ENCODE measurements around the gene CCL18.
"Not testable (repeated sequence)": the region's sequence is repeated elsewhere in the genome, so short reads cannot be mapped to it uniquely, and the experiment has no call there.

Gene CCL18

DNA sequence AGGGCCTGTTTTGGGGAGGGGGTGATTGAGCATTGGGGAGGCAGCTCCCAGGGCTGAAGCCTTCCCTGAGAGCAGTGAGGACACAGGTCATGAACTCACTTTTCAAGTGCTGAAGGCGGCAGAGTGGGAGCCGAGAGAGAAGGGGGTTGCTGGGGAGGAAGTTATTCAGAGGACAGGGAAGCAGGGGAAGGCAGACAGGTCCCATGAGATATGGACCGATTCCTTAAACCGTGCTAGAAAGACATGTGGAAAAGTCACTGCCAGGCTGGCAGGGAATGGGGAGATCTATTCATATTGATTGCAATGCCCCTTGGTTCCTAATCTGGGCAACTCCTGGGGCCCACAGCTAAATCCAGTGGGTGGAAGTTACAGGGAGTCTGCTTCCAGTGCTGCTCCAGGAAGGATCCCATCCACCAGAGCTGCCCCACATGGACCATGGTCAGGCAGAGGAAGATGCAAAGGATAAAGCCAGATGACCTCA is 40.7 kb downstream of the CCL18 start:
- DNase-seq (ENCODE audit: low spot score), result no peak

DNA sequence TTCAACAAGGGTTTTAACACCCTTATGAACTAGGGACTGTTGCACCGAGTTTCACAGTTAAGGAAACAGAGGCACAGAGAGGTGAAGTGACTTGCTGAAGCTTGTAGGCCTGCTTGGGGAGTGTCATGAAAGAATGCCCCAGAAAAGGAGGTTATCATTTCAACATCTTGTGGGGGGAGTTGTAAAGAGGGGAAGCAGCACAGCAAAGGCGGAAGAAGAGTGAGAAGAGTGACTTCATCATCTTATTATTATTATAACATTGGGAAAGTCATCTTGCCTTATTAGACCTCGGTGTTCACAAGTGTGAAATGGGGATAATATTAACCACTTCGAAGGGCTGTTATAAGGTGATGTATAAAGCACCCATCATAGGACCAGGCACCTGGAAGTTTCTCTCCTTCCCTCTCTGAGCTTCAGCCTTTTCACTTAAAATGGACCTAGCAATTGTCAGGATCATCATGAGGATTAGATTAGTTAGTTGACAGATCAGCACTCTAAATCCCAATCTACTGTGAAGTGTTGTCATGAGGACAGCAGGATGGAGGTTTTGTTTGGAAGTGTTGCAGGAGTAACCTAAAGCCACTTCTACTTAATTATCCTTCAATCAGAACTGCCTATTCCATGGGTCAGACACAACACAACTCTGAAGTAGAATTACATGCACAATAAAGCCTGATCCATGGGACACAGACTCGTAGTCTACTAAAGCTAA is 41.9 kb downstream of the CCL18 start:
- DNase-seq (ENCODE audit: low spot score), result no peak

DNA sequence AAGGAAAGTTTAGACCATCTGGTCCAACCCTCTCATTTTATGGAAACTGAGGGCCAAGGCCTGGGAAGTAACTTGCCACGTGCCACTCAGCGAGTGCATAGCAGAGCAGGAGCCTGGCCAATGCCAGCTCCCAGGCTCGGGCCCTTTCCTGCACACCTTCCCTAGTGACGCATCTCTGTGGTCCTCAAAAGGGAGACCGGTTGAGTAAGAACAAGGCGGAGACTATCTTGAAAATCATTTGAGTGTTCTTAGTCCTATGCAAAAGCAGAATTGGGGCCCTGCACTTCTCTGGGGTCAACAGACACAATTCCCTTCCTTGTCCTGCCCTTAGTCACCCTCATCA is 42.4 kb downstream of the CCL18 start:
- no peak for DNase-seq (ENCODE audit: low spot score)

DNA sequence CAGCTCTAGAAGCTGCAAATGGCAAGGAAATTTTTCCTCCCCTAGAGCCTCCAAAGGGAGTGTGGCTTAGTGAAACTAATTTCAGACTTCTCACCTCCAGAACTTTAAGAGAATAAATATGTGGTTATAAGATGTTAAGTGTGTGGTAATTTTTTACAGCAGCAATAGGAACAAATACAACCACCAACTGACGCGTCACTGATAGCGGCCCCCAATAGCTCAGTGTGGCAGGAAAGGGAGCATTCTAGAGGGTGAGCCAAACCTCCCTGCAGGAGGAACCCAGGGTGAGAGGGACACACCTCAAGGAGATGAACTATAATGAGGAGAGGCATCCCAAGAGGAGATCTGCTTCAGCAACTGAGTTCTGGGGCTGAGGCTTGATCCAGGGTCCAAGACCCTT is 43.6 kb downstream of the CCL18 start:
- DNase-seq (ENCODE audit: low spot score), result no peak

DNA sequence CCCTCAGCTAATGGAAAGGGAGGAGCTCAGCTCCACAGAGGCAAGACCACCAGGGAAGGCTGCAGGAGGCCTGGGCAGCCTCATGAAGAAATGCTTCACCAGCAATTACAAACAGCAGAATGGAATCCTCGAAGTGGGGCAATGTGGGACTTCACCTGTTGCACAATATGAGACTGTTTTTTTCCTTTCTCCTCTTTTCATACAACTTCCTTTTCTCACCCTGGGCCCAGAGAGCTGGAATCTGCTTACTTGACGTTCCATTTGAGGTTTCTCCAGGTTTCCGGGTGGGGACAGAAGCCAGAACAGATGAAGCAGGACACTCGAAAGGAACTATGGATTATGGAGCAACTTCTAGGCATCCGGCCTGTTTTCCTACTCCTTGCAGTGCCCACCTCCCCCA is 44.2 kb downstream of the CCL18 start:
- DNase-seq (ENCODE audit: low spot score), result not testable (repeated sequence)

- DNase-seq (ENCODE audit: low spot score), result no peak
These were observed 47.0 kb downstream of the CCL18 start for GRCh38 chr17:36111068-36111490.

DNA sequence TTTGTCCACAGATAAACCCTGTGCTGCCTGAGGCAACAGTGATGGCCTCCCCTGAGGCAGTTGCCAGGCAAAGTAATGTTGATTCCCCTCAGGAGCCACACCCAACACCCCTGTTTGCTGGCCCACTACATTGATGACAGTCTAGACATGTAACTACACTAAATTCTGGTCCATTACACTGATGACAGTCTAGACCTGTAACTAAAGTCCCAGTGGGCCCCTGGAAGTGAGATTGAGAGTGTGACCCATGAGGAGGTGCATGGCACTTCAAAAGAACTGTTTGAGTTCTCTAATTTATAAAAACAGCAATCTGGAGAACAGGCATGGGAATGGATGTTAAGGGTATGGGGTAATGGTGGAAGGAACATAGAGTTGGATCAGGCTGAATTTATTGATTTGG is 48.5 kb downstream of the CCL18 start:
- no peak for DNase-seq (ENCODE audit: low spot score)

DNA sequence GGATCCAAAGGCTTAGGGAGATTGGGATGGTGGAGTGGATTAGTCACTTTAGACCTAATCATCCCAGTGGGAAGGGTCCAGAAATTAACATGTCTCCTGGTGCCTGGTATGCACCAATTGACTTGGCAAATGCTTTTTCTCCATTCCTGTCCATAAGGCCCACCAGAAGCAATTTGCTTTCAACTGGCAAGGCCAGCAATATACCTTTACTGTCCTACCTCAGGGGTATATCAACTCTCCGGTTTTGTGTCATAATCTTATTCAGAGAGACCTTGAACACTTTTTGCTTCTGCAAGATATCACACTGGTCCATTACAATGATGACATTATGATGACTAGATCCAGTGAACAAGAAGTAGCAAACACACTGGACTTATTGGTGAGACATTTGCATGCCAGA is 49.1 kb downstream of the CCL18 start:
- not testable (repeated sequence) for DNase-seq (ENCODE audit: low spot score)

DNA sequence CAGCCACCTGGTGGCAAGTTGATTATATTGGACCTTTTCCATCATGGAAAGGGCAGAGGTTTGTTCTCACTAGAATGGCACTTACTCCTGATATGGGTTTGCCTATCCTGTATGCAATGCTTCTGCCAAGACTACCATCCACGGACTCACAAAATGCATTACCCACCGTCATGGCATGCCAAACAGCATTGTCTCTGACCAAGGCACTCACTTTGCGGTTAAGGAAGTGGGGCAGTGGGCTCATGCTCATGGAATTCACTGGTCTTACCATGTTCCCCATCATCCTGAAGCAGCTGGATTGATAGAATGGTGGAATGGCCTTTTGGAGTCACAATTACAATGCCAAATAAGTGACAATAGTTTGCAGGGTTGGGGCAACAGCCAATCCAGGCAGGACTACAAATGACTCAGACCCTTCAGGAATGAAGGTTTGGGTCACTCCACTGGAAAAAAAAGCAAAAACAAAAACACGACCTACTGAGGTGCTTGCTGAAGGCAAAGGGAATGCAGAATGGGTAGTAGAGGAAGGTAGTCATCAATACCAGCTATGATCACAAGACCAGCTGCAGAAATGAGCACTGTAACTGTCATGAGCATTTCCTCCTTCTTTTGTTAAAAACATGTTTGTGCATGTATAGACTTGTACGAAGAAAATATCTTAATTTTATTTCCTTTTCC is 51.0 kb downstream of the CCL18 start:
- DNase-seq (ENCODE audit: low spot score), result not testable (repeated sequence)

GRCh38 chr17:36115649-36115977 is 51.5 kb downstream of the CCL18 start:
- DNase-seq (ENCODE audit: low spot score), result not testable (repeated sequence)

- DNase-seq (ENCODE audit: low spot score), result no peak
These were observed 53.7 kb downstream of the CCL18 start for GRCh38 chr17:36117505-36118382.

GRCh38 chr17:36118477-36119353 is 54.6 kb downstream of the CCL18 start:
- no peak for DNase-seq (ENCODE audit: low spot score)

- no peak for DNase-seq (ENCODE audit: low spot score)
These were observed 56.1 kb downstream of the CCL18 start for GRCh38 chr17:36120221-36120620.

DNA sequence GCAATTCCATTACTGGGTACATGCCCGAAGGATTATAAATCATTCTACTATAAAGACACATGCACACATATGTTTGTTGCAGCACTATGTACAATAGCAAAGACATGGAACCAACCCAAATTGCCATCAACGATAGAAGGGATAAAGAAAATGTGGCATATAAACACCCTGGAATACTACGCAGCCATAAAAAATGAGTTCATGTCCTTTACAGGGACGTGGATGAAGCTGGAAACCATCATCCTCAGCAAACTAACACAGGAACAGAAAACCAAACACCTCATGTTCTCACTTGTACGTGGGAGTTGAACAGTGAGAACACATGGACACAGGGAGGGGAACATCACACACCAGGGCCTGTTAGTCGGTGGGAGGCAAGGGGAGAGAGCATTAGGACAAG is 57.0 kb downstream of the CCL18 start:
- not testable (repeated sequence) for DNase-seq (ENCODE audit: low spot score)
